ENCODE results near the gene AZU1. TPM values are rescaled to one million over a fixed set of nuclear protein-coding genes. Genes with fewer than 3 reads are reported as not detected.

The AZU1 gene
- total RNA-seq, 2 donors from 2014 or later, result 2.5 to 3.7 TPM

DNA sequence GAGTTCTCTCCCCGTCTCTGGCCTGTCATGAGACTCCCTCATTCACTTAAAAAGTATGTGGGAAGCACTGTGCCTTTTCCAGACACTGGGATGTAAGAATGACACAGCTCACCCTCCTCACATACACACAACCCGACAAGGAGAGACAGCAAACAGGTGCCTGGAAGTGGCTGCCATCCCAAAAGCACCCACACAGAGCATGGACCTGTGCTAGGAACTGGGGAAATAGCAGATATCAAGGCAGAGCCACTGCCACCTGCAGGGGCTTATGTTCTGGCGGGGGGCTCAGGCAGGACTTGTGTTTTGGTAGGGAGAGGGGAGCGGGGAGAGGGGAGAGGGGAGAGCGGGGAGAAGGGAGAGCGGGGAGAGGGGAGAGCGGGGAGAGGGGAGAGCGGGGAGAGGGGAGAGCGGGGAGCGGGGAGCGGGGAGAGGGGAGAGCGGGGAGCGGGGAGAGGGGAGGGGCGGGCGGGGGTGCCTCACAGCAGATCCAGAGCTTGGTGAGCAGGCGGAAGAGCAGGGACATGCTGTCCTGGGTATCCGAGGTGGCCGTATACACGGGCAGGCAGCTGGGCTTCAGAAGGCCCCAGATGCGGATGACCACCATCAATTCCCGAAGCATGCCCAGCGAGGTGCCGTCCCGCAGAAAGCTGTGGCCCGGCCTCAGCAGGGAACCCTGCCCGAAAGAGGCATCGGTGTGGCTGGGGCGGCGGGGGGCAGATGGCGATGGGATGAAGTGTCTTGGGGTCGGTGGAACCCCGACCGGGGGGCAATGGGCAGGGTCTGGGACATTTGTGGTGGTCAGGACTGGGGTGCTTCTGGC, 44.0 kb downstream of the AZU1 start:
- H3K36me3 ChIP-seq (ENCODE audit: control insufficient read depth, insufficient read depth, low read length), result peaks cover 29% of the 10 kb centered on the region
- TF ChIP-seq, protein P1, sequence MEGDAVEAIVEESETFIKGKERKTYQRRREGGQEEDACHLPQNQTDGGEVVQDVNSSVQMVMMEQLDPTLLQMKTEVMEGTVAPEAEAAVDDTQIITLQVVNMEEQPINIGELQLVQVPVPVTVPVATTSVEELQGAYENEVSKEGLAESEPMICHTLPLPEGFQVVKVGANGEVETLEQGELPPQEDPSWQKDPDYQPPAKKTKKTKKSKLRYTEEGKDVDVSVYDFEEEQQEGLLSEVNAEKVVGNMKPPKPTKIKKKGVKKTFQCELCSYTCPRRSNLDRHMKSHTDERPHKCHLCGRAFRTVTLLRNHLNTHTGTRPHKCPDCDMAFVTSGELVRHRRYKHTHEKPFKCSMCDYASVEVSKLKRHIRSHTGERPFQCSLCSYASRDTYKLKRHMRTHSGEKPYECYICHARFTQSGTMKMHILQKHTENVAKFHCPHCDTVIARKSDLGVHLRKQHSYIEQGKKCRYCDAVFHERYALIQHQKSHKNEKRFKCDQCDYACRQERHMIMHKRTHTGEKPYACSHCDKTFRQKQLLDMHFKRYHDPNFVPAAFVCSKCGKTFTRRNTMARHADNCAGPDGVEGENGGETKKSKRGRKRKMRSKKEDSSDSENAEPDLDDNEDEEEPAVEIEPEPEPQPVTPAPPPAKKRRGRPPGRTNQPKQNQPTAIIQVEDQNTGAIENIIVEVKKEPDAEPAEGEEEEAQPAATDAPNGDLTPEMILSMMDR (conservative IDR thresholded peaks at IDR 0.05), result no peak
- H3K27ac Mint-ChIP-seq, result no peak overlapping the region
- peak; percentile 84 for DNase-seq
- H3K4me1 ChIP-seq (ENCODE audit: control insufficient read depth, insufficient read depth, low read length), result no peaks in the 10 kb centered on the region
- peaks cover 5% of the 10 kb centered on the region for H3K9me3 Mint-ChIP-seq
- peaks cover 40% of the 10 kb centered on the region for H3K36me3 Mint-ChIP-seq (ENCODE audit: low read depth)
- H3K4me3 Mint-ChIP-seq, result no peak overlapping the region
- WGBS, 2 experiments (ENCODE audit: insufficient coverage in 1 of 2, insufficient read length in 1 of 2), result 59 to 74% methylated on average over 15 to 20 of the region's 33 CpGs
- no peak overlapping the region for H3K4me3 ChIP-seq (ENCODE audit: low read length)
- H3K9ac ChIP-seq (ENCODE audit: extremely low read depth, low read length, poor library complexity, severe bottlenecking), result no peak overlapping the region
- H3K27me3 Mint-ChIP-seq (ENCODE audit: insufficient read depth), result no peaks in the 10 kb centered on the region
- peaks cover 5% of the 10 kb centered on the region for H3K4me1 Mint-ChIP-seq
- H3K9me3 ChIP-seq (ENCODE audit: control insufficient read depth, low read length), result no peaks in the 10 kb centered on the region
- no peaks in the 10 kb centered on the region for H3K27me3 ChIP-seq (ENCODE audit: control insufficient read depth, insufficient read depth, low read length, poor library complexity, severe bottlenecking)
- peak overlapping the region; percentile 44 for H3K27ac ChIP-seq (ENCODE audit: low read depth, low read length)

DNA sequence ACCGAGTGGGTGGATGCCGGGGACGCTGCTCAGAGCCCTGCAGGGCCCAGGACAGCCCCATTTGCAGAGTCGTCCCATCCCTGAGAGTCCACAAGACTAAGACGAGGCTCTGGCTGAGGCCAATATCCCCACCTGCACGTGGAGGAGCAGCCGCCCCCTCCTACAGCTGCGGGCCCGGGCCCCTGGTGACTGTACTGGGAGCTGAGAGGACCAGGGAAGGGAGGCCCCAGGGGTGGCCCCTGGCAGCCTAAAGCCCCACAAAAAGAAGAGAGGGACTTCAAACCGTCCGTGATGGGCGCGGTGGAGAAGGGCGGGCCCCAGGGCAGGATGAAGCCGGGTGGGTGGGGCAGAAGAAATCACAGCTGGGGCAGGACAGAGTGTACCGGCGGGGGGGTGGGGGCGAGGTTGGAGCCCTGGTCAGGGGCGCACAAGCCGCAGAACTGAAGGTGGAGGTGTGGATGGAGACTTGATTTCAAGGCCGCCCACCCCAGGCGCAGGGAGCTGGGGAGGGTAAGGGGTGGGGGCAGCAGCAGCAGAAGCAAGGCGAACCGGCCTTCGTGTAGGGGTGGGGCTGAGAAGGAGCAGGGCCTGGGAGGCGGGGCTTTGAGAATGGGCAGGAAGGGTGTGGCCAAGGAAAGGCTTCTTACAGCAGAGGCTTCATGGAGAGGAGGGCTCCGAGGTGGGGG, 44.8 kb downstream of the AZU1 start:
- 44 to 61% methylated on average over 12 to 27 of the region's 27 CpGs for WGBS, 2 experiments (ENCODE audit: insufficient coverage in 1 of 2, insufficient read length in 1 of 2)
- peaks cover 5% of the 10 kb centered on the region for H3K9me3 Mint-ChIP-seq
- no peak overlapping the region for H3K9ac ChIP-seq (ENCODE audit: extremely low read depth, low read length, poor library complexity, severe bottlenecking)
- H3K27me3 Mint-ChIP-seq (ENCODE audit: insufficient read depth), result no peaks in the 10 kb centered on the region
- H3K27me3 ChIP-seq (ENCODE audit: control insufficient read depth, insufficient read depth, low read length, poor library complexity, severe bottlenecking), result no peaks in the 10 kb centered on the region
- H3K9me3 ChIP-seq (ENCODE audit: control insufficient read depth, low read length), result no peaks in the 10 kb centered on the region
- no peak overlapping the region for H3K4me3 Mint-ChIP-seq
- peaks cover 30% of the 10 kb centered on the region for H3K36me3 ChIP-seq (ENCODE audit: control insufficient read depth, insufficient read depth, low read length)
- no peak overlapping the region for H3K27ac Mint-ChIP-seq
- H3K27ac ChIP-seq (ENCODE audit: low read depth, low read length), result peak overlapping the region; percentile 44
- TF ChIP-seq, protein P1 (conservative IDR thresholded peaks at IDR 0.05), result no peak
- H3K4me3 ChIP-seq (ENCODE audit: low read length), result no peak overlapping the region
- H3K4me1 Mint-ChIP-seq, result peaks cover 3% of the 10 kb centered on the region
- DNase-seq, result peak; percentile 88
- peaks cover 42% of the 10 kb centered on the region for H3K36me3 Mint-ChIP-seq (ENCODE audit: low read depth)
- no peaks in the 10 kb centered on the region for H3K4me1 ChIP-seq (ENCODE audit: control insufficient read depth, insufficient read depth, low read length)

DNA sequence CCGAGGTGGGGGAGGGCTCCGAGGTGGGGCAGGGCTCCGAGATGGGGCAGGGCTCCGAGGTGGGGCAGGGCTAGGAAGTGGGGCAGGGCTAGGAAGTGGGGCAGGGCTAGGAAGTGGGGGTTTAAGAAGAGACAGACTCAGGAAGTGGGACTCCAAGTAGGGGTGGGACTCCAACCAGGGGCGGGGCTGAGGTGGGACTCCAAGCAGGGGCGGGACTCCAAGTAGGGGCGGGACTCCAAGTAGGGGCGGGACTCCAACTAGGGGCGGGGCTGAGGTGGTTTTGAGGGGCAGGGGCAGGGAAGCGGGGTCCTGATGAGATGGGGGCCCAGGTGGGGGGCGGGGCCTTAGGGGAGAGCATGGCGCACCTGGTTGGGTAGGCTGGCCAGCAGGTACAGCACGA, 45.4 kb downstream of the AZU1 start:
- TF ChIP-seq, protein P1 (conservative IDR thresholded peaks at IDR 0.05), result no peak
- H3K27ac Mint-ChIP-seq, result no peak overlapping the region

More for the DNA sequence above, 45.4 kb downstream of the AZU1 start:
- Histone ChIP-seq H3K4me1 (ENCODE audit: control insufficient read depth, insufficient read depth, low read length) (no peaks in the 10 kb centered on the region), H3K36me3 (ENCODE audit: control insufficient read depth, insufficient read depth, low read length) (peaks cover 23% of the 10 kb centered on the region), H3K27me3 (ENCODE audit: control insufficient read depth, insufficient read depth, low read length, poor library complexity, severe bottlenecking) (no peaks in the 10 kb centered on the region), H3K9ac (ENCODE audit: extremely low read depth, low read length, poor library complexity, severe bottlenecking) (no peak overlapping the region), H3K9me3 (ENCODE audit: control insufficient read depth, low read length) (no peaks in the 10 kb centered on the region), H3K4me3 (ENCODE audit: low read length) (no peak overlapping the region), H3K27ac (ENCODE audit: low read depth, low read length) (no peak overlapping the region)
- H3K4me1 Mint-ChIP-seq, result no peaks in the 10 kb centered on the region
- peak; percentile 82 for DNase-seq
- peaks cover 39% of the 10 kb centered on the region for H3K36me3 Mint-ChIP-seq (ENCODE audit: low read depth)
- no peak overlapping the region for H3K4me3 Mint-ChIP-seq
- H3K27me3 Mint-ChIP-seq (ENCODE audit: insufficient read depth), result no peaks in the 10 kb centered on the region
- WGBS, 2 experiments (ENCODE audit: insufficient coverage in 1 of 2, insufficient read length in 1 of 2), result 93 to 97% methylated on average over 7 to 9 of the region's 13 CpGs
- H3K9me3 Mint-ChIP-seq, result peaks cover 5% of the 10 kb centered on the region

Measured in endodermal cell (in vitro differentiated cells).